HG03457 (cell line): ENCODE results near the gene PTOV1.
"Not testable (repeated sequence)": the region's sequence is repeated elsewhere in the genome, so short reads cannot be mapped to it uniquely, and the experiment has no call there.

Experiments
- ATAC-seq: cut with Tn5 transposase; IDR thresholded peaks from one replicate; pipeline ENCODE4 v1.9.1; 2021; ENCODE audit warnings: moderate number of reproducible peaks; ENCODE audit not compliant: unreplicated experiment

PTOV1 gene

GRCh38 chr19:49817964-49818648 lies 32.9 kb upstream of the PTOV1 start, which contains the start of gene MED25:
TSS of gene MED25 (plus strand) at chr19:49818289. CDS start at chr19:49818342, 53 bp downstream.
- peak; percentile 51 for ATAC-seq

GRCh38 chr19:49818649-49819370 lies 32.1 kb upstream of the PTOV1 start:
- ATAC-seq, result no peak

GRCh38 chr19:49819452-49820115 lies 31.4 kb upstream of the PTOV1 start:
- not testable (repeated sequence) for ATAC-seq

- ATAC-seq, result no peak
Measured at GRCh38 chr19:49820125-49820524, 30.8 kb upstream of the PTOV1 start.

DNA sequence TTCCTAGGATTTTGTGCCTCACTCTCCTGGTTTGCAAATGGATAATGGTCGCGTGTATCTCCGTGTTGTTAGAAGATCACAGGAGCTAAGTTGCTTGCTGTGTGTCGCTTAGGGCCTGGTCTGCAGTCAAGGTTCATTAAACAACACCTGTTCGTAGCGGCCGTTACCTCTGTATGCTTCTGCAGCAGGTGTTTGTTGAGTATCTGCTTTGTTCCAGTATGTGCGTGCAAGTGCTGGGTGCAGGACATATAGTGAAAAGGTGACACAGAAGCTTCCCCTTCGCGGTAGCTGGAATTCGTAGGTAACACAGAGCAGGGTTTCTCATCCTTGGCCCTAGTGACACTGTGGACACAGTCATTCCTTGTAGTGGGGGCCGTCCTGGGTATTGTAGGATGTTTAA lies 27.5 kb upstream of the PTOV1 start:
- ATAC-seq, result no peak

GRCh38 chr19:49824662-49825061 lies 26.3 kb upstream of the PTOV1 start:
- no peak for ATAC-seq

DNA sequence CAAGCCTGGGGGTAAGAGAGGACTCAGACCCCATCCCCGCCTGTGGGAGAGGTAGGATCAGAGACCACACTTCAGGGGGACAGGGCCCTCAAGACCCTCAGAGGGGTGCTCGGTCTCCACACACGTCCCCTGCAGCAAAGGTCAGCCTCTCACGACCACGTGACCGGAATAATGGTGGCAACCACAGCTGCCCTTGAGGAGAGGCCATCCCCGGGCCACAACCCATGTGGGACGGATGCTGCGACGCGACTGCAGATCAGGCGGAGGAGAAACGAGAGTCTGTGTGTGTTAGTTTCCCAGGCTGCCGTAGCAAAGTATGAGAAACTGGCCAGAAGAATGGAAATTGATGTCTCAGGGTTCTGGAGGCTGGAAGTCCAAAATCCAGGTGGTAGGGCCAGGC lies 23.9 kb upstream of the PTOV1 start:
- ATAC-seq, result no peak

DNA sequence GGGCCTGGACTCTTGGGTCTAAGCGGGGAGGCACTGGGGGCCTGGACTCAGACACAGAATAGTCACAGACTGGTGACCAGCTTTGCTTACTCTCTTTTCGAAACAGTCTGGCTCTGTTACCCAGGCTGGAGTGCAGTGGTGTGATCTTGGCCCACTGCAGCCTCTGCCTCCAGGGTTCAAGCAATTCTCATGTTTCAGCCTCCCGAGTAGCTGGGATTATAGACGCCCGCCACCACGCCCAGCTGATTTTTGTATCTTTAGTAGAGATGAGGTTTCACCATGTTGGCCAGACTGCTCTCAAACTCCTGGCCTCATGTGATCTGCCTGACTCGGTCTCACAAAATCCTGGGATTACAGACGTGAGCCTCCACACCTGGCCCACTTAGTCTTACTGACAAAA lies 21.8 kb upstream of the PTOV1 start:
- ATAC-seq, result no peak

- ATAC-seq, result no peak
Measured at GRCh38 chr19:49829721-49830120, 21.2 kb upstream of the PTOV1 start.

DNA sequence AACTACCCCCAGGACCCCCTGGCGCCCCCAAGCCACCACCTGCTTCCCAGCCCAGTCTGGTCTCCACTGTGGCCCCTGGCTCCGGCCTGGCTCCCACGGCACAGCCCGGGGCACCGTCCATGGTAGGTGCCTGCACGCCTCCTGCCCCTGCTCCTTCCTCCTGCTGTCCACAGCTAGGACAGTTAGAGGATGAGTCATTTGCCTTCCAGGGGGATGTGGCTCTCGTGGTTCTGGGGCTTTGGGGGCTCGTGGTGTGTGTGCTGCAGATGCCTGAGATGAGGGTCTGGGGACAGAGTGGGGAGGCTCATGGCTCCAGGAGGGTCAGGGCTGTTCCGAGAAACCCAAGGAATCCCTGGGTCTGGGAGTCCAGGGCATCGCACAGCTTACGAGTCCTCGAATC lies 20.2 kb upstream of the PTOV1 start:
- no peak for ATAC-seq

DNA sequence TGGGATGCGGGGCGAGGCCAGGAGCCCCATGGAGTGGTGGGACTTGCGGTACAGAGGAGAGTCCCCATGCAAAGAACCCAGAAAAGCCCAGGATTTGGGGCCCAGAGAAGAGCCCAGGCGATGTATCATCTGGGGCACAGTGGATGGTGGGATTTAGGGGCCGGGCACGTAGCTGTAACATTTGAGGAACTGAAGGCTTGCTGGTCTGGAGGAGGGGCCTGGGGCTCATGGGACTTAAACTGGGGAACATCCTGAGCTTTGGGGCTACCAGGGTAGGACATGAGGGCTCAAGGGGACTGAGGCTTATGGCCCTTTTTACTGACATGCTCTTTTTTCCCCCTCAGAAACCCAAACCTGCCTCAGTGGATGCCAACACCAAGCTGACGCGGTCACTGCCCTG lies 19.4 kb upstream of the PTOV1 start:
- no peak for ATAC-seq

- no peak for ATAC-seq
Measured at GRCh38 chr19:49832556-49832955, 18.4 kb upstream of the PTOV1 start.

GRCh38 chr19:49833599-49833998 lies 17.4 kb upstream of the PTOV1 start:
- ATAC-seq, result no peak

- no peak for ATAC-seq
Measured at GRCh38 chr19:49835562-49835961, 15.4 kb upstream of the PTOV1 start.

- ATAC-seq, result no peak
Measured at GRCh38 chr19:49836176-49837008, 14.6 kb upstream of the PTOV1 start.

DNA sequence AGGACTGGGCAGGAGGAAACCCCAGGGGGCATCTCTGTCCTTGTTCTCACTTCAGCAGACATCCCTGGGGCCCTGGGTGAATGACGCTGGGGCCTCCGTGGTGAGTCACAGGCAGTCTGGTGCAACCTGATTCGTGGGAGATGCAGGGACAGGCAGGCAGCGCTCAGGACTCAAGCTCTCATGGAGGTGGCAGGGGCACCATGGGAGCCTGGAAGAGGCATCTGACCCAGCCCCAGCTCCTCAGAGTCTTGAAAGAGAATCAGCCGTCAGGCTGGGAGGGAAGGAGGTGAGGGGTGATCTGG lies 14.0 kb upstream of the PTOV1 start:
- no peak for ATAC-seq

GRCh38 chr19:49837425-49837824 lies 13.5 kb upstream of the PTOV1 start:
- ATAC-seq, result no peak

DNA sequence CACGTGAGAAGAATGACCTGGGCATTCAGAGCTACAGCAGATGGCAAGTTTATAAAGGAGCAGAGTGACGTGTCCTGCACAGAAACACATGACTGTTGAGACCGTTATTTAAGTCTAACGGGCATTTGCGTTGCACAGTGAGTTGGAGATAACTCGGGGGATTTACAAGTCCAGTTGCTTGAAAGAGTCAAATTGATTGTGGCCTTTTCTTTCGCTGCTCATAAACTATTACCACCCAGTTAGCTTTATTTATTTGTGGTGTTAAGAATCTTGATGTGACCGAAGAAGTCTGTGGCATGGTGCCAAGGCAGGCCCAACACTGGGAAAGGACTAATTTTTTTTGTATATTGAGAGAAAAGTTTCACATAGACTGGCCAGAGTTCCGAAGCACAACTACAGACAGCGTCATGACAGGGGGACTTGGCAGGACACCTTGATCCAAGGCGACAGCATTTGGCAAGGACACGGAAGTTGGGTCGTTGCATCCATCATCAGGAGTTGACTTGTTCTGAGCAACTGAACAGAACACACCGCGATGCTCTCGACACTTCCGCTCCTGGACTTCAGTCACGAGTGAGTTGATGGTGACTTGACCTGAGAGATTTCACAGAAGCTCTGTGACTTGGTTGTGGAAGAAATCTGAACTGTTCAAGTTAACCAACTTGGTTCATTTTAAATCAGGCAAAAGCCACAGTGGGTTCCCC lies 11.9 kb upstream of the PTOV1 start:
- ATAC-seq, result no peak

- no peak for ATAC-seq
Measured at GRCh38 chr19:49839713-49840112, 11.2 kb upstream of the PTOV1 start.

DNA sequence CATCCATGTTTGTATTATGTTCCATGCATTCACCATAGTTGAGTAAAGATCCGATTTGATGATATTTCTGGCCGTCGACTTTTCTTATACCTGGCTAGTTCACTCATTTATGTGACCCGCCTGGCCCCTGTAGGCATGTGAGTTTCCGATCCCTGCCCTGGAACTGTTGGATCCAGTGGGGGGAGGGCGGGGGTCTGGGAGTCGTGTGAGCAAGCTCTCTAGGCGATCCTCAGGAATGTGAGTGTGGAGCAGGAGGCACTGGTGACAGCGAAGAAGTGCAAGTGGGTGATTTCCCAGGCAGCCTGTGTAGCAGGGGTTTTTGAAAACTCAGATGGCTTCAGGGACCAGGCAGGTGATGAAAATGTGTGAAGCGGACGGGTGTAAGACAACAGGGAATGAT lies 10.6 kb upstream of the PTOV1 start:
- no peak for ATAC-seq
